Stimulated activated naive CD4-positive, alpha-beta T cell treated with Interleukin-2 at 50 U/mL for 16 hours (primary cell): ENCODE data around the gene TSPYL6.

Source experiments
- DNase-seq: peaks from one replicate; lab custom pipeline; 2025; lab: John Stamatoyannopoulos, UW

Gene TSPYL6

DNA sequence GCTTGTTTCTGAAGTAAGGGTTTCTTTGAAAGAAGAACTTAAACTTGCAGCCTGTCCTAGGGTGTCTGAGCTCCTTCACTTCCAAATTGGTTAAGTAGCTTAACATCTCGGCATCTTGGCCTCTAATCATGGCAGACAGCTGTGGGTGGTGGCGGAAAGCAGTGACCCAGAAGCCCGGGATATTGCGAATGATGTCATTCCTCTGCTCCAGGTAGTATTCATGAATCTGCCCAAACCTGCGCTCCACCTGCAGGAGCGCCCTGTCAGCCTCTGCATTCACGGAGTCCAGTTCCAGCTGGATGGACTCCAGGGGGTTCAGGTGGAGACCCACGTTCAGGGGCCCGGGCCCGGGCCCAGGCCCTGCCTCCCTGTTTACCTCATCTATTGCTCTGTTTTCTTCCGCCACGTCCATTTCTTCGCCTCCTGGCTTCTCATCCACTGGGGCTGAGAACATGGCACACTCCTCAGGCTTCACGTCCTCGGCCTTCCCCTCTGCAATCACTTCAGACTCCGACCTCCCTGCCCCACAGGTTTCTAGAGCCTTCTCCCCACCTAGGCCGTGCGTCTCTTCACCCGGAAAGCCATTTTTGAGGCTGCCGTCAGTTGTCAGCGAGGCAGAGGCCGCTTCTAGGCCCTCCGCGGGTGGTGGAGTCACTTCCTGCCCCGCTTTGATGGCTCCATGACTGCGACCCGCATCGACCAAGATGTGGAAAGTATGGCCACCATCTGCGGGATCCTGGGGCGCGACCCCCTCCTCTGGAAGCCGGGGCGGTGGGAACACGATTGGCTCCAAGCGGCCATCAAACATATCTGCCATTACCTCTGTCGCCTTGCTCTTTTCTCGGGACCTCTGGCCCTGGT is 569 bp downstream of the TSPYL6 start:
- DNase-seq: no peak

DNA sequence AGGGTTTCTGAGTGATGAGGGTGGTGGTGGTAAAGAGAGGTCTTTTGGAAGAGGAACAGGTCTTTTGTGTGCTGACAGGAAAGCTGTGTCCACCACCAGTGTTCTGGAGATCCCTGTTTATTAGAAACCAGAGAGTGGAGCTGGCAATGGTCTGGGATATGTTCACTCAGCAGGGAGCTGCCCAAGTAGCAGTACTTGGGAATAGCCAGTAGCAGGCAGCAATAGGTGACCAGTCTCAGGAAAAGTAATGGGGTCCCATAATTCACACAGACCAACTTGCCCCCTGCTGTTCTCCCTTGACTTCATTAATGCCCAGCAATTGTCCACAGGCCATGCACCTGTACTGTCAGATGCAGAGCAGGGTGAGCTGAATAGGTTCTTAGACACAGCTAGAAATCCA is 1.8 kb downstream of the TSPYL6 start:
- no peak for DNase-seq

DNA sequence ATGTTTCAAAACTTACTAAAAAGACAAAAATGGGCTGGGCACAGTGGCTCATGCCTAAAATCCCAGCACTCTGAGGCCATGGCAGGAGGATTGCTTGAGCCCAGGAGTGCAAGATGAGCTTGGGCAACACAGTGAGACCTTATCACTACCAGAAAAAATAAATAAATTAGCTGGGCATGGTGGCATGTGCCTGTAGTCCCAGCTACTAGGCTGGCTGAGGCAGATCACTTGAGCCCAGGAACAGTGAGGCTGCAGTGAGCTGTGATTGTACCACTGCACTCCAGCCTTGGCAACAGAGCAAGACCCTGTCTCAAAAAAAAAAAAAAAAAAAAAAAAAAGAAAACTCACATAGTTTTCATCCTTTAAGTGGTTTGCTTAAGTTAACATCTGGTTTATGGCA is 6.4 kb downstream of the TSPYL6 start:
- no peak for DNase-seq

DNA sequence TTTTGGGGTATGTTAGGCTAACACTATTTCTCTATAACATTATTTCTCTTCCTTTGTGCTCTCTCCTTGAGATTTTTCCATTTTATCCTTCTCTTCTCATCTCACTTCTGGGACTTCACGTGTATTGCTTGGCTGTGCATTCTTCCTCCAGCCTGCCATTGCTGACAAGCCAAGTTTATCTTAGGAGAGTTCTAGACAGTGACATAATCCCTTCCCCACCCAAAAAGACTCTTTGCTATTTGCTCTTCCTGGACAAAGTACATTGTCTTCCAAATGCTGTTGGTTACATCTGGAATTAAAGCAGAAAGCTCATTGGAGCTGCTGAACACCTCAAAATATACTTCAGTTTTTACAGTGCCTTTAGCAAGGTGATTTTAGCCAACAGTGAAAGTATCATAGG is 8.9 kb downstream of the TSPYL6 start:
- no peak for DNase-seq

DNA sequence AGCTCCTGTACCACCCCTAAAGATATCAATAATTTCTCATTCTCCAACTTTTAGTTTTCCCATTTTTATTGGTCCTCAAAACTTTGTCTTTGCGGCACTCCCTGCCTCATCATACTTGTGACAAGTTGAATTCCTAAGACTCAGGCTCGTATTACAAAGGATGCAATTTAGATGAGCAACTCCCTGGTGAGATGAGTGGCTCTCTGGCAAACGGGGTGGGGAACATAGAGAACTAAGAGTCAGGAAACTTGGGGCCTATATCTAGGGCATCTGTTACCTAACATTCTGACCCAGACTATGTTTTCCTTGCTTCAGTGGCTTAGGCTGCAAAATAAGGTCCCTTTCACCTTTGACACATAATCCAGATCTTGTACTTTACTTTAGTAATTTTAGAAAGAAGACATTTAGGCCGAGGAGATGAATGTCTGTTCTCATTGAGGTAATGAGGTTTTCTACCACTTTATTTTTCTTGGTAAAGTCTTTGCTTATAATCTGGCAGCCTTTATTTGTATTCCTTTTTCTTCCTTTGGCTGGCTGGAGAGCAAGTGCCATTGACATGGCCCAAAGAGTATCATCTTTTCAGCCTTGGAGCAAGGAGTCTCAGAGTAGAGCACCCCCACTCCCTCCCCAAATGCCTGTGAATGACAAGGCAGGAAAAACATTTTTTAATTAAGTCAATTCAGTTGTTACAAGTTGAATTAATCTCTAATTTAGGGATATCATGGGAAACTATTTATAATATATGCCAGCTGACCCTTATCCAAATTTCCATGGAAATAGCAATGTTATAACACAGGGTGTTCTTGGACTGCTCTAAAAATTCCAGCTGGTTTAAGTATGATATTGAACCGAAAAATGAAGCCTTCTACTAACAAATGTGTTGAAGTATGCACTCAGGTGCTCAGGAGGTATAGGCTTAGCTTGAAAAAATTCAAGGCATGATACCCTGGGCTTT is 15.2 kb downstream of the TSPYL6 start:
- no peak for DNase-seq

DNA sequence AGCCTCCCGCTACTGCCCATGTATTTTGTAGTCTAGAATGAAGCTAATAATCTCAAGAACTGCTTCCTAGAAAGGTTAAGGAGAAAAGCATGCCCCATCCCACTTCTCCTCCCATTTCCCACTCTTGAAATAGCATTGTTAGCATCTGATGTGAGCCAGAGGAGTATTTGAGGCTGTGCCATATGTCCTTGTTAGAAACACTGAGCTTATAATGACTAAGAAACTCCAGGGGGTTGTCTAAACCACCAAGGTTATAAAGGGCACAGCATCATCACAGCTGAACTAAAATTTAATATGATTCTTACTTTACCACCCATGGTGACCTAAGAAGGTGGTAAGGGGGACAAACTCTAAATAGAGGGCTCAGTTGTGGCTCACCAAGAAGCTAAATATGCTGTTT is 16.6 kb downstream of the TSPYL6 start:
- DNase-seq: no peak

DNA sequence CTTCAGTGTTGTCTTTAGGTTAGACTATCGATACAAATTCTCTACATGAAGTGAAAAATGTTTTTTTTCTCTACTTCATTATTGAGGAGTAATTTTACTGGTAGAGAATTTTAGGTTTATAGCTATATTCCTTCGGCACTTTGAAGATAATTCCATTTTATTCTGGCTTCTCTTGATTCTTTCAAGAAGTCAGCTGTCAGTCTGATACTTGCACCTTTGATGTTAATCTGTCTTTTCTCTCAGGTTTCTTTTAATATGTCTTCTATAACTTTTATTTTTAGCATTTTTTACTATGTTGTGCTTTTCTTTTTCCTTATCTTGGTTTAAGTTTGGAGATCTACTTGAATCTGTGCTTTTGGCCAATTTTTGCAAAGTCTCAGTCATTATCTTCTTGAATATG is 18.6 kb downstream of the TSPYL6 start:
- DNase-seq: no peak

DNA sequence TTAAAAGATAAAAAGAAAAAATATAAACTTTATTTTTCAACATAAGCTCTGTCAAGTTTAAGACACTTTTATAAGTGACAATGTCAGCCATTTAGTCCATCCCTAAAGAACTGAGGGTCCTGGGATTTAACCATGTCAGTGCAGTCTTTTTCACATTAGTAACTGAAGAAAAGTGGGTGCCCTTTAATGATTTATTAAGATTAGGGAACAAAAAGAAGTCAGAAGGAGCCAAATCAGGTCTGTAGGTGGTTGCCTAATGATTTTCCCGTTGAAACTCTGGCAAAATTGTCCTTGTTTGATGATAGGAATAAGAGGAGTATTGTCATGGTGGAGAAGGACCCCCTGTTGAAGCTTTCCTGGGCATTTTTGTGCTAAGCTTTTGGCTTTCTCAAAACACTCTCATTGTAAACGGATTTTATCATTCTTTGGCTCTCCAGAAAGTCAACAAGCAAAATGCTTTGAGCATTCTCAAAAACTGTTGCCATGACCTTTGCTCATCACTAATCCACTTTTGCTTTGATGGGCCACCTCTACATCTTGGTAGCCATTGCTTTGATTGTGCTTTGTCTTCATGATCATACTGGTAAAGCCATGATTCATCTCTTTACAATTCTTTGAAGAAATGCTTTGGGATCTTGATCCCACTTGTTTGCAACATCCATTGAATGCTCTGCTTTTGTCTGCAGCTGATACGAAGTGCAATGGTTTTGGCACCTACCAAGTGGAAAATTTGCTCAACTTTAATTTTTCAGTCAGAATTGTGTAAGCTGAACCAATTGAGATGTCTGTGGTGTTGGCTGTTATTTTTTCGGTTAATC is 22.0 kb downstream of the TSPYL6 start:
- no peak for DNase-seq

DNA sequence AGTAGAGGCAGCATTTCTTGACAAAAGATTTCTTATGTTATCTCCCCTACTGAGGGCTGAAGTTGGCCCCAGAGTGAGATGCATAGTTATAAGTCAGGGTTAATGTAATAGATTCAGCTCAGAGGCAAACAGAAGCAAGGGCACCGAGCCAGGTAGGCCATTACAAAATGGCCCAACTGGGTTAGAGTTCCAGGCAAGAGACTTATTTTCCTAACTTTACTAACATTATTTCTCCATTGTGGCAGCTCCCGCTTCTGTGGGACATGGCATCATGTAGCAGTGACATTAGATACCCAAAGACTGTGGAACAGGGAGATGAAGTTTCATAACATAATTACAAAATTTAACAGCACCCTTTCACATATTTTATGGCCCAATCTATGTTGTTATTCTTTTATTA is 27.1 kb downstream of the TSPYL6 start:
- no peak for DNase-seq

DNA sequence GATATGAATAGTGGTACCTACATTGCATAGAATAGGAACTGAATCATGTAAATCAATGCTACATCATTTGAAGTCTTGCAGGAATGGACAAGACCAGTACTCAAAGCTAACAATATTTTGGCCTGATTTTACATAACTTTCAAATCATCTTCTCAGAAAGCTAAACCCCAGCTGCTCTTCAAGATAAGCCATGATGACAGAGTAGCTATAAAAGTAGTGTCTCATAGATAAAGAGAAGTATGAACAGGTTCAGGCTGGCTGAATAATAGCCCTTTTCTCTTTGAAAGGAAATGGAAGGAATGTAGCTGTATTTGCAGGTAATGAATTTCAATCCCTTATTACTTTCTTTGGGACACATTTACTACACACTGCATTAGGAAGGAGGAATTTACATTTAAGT is 28.2 kb downstream of the TSPYL6 start:
- DNase-seq: no peak

DNA sequence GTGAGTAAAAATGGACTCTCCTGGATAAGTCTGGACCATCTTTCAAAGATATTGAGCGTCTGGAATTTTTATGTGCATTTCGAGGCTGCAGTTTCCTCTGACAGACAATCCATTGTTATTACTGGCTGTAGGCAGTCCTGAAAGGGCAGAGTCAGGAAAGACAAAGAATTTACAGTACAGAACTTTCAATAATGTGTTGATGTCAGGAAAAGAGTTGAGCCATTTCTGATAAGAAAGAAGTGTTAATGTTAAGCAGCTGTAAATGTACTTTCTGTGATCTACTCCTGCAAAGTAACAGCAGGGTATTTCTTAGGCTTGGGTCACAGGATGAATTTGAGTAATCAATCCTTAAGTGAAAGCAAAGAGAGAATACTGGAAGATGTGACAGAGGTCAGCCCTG is 29.8 kb downstream of the TSPYL6 start:
- DNase-seq: no peak

DNA sequence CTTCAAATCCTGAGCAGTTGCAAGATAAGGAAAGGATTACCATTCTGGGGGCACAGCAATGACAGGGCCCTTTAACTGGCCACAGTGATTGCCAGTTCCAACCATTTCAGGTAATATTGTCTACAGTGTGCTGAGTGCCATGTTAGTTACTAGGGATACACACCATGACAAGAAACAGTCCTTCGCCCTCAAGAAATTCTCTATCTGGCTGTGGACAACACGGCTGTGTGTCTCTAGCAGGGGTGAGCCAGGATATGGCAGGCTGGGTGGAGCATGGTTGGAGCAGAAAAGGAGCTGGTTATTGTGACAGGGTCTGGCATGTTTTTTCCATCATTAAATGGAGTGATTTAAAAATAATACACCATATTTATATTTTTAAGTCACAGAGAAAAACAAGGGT is 31.0 kb downstream of the TSPYL6 start:
- no peak for DNase-seq

DNA sequence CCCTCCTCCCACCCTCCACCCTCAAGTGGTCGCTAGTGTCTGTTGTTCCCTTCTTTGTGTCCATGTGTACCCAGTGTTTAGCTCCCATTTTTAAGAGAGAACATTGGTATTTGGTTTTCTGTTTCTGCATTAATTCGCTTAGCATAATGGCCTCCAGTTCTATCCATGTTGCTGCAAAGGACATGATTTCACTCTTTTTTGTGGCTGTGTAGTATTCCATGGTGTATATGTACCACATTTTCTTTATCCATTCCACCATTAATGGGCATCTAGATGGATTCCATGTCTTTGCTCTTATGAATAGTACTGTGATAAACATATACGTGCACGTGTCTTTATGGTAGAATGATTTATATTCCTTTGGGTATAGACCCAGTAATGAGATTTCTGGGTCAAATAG is 42.9 kb downstream of the TSPYL6 start:
- no peak for DNase-seq

DNA sequence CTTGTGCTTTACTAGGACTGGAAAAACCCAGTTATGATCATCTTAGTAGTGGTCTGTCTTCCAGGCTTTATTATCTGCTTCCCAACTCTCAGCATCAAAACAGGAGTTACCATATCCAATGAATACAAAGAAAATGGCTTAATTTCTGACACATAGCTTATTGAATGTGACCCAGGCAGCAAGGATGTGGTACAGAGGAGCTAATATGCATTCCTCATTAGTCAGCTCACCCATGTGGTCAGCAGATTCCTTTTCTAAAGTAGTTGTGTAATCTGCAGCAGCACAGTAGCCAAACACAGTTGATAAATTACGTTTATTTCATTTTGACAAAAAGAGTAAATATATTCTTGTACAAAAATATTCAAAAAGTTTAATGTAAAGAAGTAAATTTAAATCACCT is 43.6 kb downstream of the TSPYL6 start:
- DNase-seq: no peak

DNA sequence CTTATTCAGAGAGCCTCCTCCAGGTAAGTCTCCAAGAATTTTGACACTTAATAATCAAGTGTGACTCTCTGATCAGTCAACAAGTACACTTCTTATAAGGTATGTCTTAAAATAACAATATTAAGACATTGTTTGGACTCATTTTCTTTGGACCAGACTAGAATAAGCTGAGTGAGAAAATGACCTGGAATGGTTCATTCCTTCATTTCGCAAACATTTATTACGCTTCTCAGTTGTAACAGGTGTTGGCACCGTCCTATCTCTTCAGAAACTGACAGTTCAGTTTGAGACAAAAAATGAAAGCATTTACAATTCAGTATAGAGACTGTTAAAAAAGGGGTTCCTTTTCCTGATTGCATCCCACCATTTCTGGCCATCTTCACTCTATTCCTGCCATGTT is 46.6 kb downstream of the TSPYL6 start:
- DNase-seq: no peak

DNA sequence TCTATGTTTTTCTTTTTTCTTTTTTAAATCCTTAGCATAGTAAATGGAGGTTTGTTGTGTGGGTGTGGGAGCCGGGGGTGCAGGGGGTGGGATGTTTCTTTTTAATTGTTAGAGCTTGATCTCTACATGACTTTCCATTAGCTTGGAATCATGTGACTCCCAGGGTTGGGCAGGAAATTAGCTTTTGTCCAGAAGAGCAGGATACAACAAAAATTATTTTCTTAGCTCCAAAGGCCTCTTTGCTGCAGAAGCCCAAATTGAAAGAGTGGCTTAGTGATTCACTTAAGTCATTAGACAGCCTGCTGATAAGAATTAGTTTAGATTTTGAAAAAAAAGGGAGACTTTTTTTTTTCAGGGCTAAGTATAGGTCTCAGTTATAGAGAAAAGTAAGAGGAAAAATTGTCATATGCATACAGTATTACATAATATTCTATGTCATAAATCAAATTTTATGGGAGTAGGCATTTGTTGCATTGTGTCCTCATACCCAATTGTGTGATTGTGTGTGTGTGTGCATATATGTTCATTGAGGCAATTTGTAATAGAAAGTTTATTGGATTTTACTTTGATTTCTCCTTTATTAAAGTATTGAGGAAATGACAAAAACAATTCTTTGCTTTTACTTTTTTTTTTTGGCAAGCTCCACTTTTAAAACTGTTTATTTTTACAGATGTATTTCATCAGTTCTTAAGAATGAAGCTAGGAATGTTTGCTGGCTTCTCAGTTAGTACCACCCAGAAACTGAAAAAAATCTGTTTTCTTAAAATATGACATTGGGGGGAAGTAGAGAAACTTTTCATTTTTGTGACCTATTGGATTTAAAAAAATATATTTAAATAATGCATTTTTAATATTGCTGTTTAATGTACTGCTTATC is 47.4 kb downstream of the TSPYL6 start:
- DNase-seq: no peak

DNA sequence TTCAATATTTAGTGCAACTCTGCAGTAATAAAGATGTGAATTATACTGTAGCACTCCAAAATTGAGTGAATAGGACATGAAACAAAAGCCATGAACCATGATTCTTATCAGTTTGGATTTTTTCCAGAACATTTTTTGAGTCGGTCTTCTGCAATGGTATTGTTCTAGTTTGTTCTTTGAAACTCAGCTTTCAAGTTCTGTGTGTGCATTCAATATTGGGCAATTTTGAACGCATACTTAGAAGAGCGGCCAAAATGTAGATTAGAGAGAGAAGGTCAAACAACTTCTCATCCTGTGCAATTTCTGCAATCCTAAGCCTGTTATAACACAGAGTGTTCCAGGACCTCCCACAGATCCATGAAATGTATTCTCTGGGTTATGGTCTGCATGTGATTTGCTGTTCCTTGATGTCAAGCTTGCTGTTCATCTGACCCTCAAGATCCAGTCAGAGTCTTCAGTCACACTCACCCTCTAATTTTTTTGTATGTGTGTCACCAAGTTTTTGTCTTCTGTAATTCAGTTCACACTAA is 48.3 kb downstream of the TSPYL6 start:
- no peak for DNase-seq

DNA sequence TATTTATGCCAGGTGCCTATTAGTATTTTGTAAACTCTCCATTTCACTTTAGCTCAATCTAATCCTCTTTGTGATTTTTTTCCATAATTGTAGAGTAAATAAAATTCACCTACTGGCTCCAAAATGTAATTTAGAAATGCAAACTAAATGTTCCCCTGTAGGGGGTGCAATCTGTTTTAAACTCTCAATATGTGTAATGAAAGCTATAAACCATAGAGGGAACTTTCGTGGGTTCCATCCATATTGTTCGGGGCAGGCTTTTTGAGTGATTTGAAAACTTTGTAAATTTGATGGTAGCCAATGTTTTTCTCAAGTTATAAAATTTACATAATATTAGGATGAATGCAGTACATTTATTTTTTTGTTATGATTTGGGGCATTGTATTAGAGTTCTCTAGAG is 49.4 kb downstream of the TSPYL6 start:
- DNase-seq: no peak

DNA sequence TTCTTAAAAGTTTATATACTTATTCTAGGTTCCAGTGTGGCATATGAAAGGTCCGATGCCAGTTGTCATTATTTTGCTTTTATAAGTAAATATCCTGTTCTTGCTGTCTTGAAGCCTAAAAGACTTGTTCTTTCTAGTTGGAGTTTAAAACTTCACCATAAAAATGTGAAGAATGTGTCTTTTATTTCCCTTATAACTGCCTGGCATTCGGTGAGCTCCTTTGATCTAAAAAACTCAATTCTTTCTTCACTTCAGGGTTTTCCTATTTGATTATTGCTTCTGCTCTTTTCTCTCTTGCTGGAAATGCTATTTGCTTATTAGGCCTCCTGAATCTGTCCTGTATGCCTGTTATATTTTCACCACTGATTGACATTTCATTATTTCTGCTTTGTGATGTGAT is 51.6 kb downstream of the TSPYL6 start:
- DNase-seq: no peak
